K562 (cell line): ENCODE results near the gene CTNS. TPM values are rescaled to one million over a fixed set of nuclear protein-coding genes. Genes with fewer than 3 reads are reported as not detected.

Experiments used
- FOXP4 ChIP-seq: sonication (generic); formaldehyde crosslinking; IDR thresholded peaks from 2 replicates; pipeline ENCODE4 v1.8.0; 2022; ENCODE audit warnings: mild to moderate bottlenecking, missing genetic modification reagents, borderline replicate concordance
- HINFP ChIP-seq: fragments of 450-650 bp; conservative IDR thresholded peaks from 2 replicates; pipeline ENCODE4 v1.6.1; 2016; ENCODE audit warnings: missing genetic modification characterization, low read depth, mild to moderate bottlenecking, control low read depth, missing compliant biosample characterization
- KDM4B ChIP-seq, 2 experiments: fragments of 450-650 bp in 1 of 2; sonication (generic) in 1 of 2; IDR thresholded peaks; 2 replicates each; pipeline ENCODE4 v1.6.1; 2016 to 2017; ENCODE audit warnings: borderline replicate concordance in 2 of 2, antibody characterized with exemption in 1 of 2, low read depth in 1 of 2, mild to moderate bottlenecking in 1 of 2
- KLF16 ChIP-seq: IDR thresholded peaks from 2 replicates; pipeline ENCODE4 v1.6.1; 2016; ENCODE audit warnings: antibody characterized with exemption
- MCM5 ChIP-seq: fragments of 450-650 bp; IDR thresholded peaks from 2 replicates; pipeline ENCODE4 v1.6.1; 2016; ENCODE audit warnings: low read depth
- MEIS2 ChIP-seq: fragments of 450-650 bp; IDR thresholded peaks from 2 replicates; pipeline ENCODE4 v1.6.1; 2014; ENCODE audit warnings: mild to moderate bottlenecking; ENCODE audit not compliant: partially characterized antibody
- MTA2 ChIP-seq: fragments of 450-650 bp; IDR thresholded peaks from 2 replicates; pipeline ENCODE4 v1.6.1; 2016; ENCODE audit warnings: low read depth
- NCOA2 ChIP-seq, 2 experiments: fragments of 450-650 bp; IDR thresholded peaks; 2 replicates each; pipeline ENCODE4 v1.6.1; 2018; ENCODE audit warnings: mild to moderate bottlenecking in 2 of 2, moderate library complexity in 1 of 2; ENCODE audit not compliant: partially characterized antibody in 2 of 2
- PHB ChIP-seq: fragments of 250-450 bp; sonication (Bioruptor Pico); IDR thresholded peaks from 2 replicates; pipeline ENCODE4 v1.5.0; 2021
- RBM17 ChIP-seq: fragments of 200-400 bp; formaldehyde crosslinking; IDR thresholded peaks from 2 replicates; pipeline ENCODE4 v1.6.1; 2017; ENCODE audit warnings: low read depth, mild to moderate bottlenecking, low read length, borderline replicate concordance
- SLC30A9 ChIP-seq: fragments of 250-450 bp; sonication (Bioruptor Pico); IDR thresholded peaks from 2 replicates; pipeline ENCODE4 v1.8.0; 2022; ENCODE audit warnings: mild to moderate bottlenecking, moderate library complexity
- YBX1 ChIP-seq: fragments of 450-650 bp; IDR thresholded peaks from 2 replicates; pipeline ENCODE4 v1.7.1; 2016; ENCODE audit warnings: mild to moderate bottlenecking
- ZBTB43 ChIP-seq: sonication (generic); formaldehyde crosslinking; IDR thresholded peaks from 2 replicates; pipeline ENCODE4 v1.8.0; 2023; ENCODE audit warnings: mild to moderate bottlenecking, missing genetic modification reagents
- ZNF282 ChIP-seq: sonication (generic); formaldehyde crosslinking; IDR thresholded peaks from 2 replicates; pipeline ENCODE4 v1.8.1; 2023; ENCODE audit warnings: missing genetic modification reagents
- ZNF518B ChIP-seq: fragments of 250-450 bp; sonication (Bioruptor Pico); IDR thresholded peaks from 2 replicates; pipeline ENCODE4 v1.5.0; 2021; ENCODE audit warnings: mild to moderate bottlenecking, moderate library complexity
- ZNF589 ChIP-seq: fragments of 200-800 bp; sonication (Bioruptor generic); IDR thresholded peaks from 2 replicates; pipeline ENCODE4 v1.6.1; 2016; ENCODE audit warnings: low read depth, missing genetic modification characterization, missing compliant biosample characterization
- polyA plus RNA-seq, 8 experiments: library from polyadenylated mRNA; depleted of rRNA in 4 of 8; stranded (reverse) in 5 of 8; unstranded in 3 of 8; fragments of >200 nt; fragmentation: Nextera tagmentation in 2 of 8; fragmentation: Illumina TruSeq in 1 of 8; extraction: Ambion mirVana in 2 of 8; extraction: Trizol in 1 of 8; gene quantifications; 2 replicates each; pipeline versions ENCODE4 v1.2.1 to v1.2.3, GENCODE V29; 2011 to 2014; ENCODE audit warnings: inconsistent platforms in 1 of 8, missing spikeins in 1 of 8
- total RNA-seq, 7 experiments: library from RNA; depleted of rRNA in 6 of 7; stranded (reverse); fragments of >200 nt in 6 of 7; fragmentation: Illumina TruSeq in 2 of 7; extraction: Trizol in 2 of 7; gene quantifications; 2 replicates each; pipeline versions ENCODE4 v1.2.1 to v1.2.3, GENCODE V29; 2011 to 2021; ENCODE audit warnings: low replicate concordance in 1 of 7

The CTNS gene
- total and polyA plus RNA-seq, 9 of the 15 experiments (the other 6 are each of a cell fraction or from before 2014, with no cell fraction given), result 0.66 to 8.4 (median 4.9) TPM

- TF ChIP-seq MEIS2, result peak; percentile 98
- no peak for TF ChIP-seq KLF16
- TF ChIP-seq MCM5, result no peak
- no peak for TF ChIP-seq ZBTB43 (CRISPR knock-in tag)
- no peak for TF ChIP-seq KDM4B (IDR thresholded peaks at IDR 0.05; ENCODE audit: borderline replicate concordance in 2 of 2, low read depth in 1 of 2)
- no peak for TF ChIP-seq NCOA2 (IDR thresholded peaks at IDR 0.05; ENCODE audit: partially characterized antibody in 2 of 2)
- no peak for TF ChIP-seq FOXP4 (CRISPR knock-in tag)
- TF ChIP-seq PHB, result no peak
- TF ChIP-seq YBX1, result no peak
- TF ChIP-seq HINFP, result no peak
- no peak for TF ChIP-seq SLC30A9 (CRISPR knock-in tag)
- no peak for TF ChIP-seq MTA2
- TF ChIP-seq ZNF518B (CRISPR knock-in tag), result no peak
- no peak for TF ChIP-seq ZNF589
- TF ChIP-seq ZNF282 (CRISPR knock-in tag), result no peak
- TF ChIP-seq RBM17, result no peak
These were observed 31.9 kb downstream of the CTNS start, which contains the start of the genes EMC6 and TAX1BP3 (continued) for GRCh38 chr17:3668279-3669084.
